Adrenal gland (tissue), 5 donors: ENCODE results near the gene CAMTA1.

ENCODE experiments used
- CTCF ChIP-seq, 6 experiments: fragments of 450-650 bp in 4 of 6; fragments of 200-600 bp in 2 of 6; sonication (generic) in 1 of 6; IDR thresholded peaks; 1 replicate in 5 of 6; 2 replicates in 1 of 6; pipeline versions ENCODE4 v1.5.1 to v1.8.0; 2016 to 2021; ENCODE audit warnings: antibody characterized with exemption in 6 of 6, mild to moderate bottlenecking in 2 of 6, moderate library complexity in 1 of 6
- POLR2A ChIP-seq, 2 donors: fragments of 450-650 bp; IDR thresholded peaks; one replicate each; pipeline ENCODE4 v1.6.1; 2017; ENCODE audit warnings: antibody characterized with exemption in 2 of 2, mild to moderate bottlenecking in 2 of 2, moderate library complexity in 1 of 2
- donor health status: DM: no; HTN: no; CAD: no.

GRCh38 chr1:7293702-7294629 is 508.7 kb downstream of the CAMTA1 start:
- no peak for TF ChIP-seq CTCF (IDR thresholded peaks at IDR 0.05)
- no peak for TF ChIP-seq POLR2A (IDR thresholded peaks at IDR 0.05)
